ENCODE measurements around the gene BNC2. TPM values are rescaled to one million over a fixed set of nuclear protein-coding genes. Genes with fewer than 3 reads are reported as not detected.

Gene BNC2
- total RNA-seq, 1 donor from 2014 or later = under 0.01 TPM

GRCh38 chr9:16796304-16796825 lies 74.1 kb downstream of the BNC2 start:
- DNase-seq (ENCODE audit: low read depth) = no peak
- Histone ChIP-seq H3K36me3 (ENCODE audit: control insufficient read depth, insufficient read depth, low read length) (no peaks in the 10 kb centered on the region), H3K4me3 (ENCODE audit: low read depth, low read length) (no peak overlapping the region), H3K27me3 (ENCODE audit: control insufficient read depth, insufficient read depth, low read length) (no peaks in the 10 kb centered on the region)
- FAIRE-seq = no peak
- TF ChIP-seq, protein P1, sequence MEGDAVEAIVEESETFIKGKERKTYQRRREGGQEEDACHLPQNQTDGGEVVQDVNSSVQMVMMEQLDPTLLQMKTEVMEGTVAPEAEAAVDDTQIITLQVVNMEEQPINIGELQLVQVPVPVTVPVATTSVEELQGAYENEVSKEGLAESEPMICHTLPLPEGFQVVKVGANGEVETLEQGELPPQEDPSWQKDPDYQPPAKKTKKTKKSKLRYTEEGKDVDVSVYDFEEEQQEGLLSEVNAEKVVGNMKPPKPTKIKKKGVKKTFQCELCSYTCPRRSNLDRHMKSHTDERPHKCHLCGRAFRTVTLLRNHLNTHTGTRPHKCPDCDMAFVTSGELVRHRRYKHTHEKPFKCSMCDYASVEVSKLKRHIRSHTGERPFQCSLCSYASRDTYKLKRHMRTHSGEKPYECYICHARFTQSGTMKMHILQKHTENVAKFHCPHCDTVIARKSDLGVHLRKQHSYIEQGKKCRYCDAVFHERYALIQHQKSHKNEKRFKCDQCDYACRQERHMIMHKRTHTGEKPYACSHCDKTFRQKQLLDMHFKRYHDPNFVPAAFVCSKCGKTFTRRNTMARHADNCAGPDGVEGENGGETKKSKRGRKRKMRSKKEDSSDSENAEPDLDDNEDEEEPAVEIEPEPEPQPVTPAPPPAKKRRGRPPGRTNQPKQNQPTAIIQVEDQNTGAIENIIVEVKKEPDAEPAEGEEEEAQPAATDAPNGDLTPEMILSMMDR (IDR thresholded peaks at IDR 0.05; ENCODE audit: insufficient read depth, low read length, severe bottlenecking) = no peak

GRCh38 chr9:16794871-16795639 lies 75.4 kb downstream of the BNC2 start:
- Histone ChIP-seq H3K27me3 (ENCODE audit: control insufficient read depth, insufficient read depth, low read length) (no peaks in the 10 kb centered on the region), H3K4me3 (ENCODE audit: low read depth, low read length) (no peak overlapping the region), H3K36me3 (ENCODE audit: control insufficient read depth, insufficient read depth, low read length) (no peaks in the 10 kb centered on the region)
- DNase-seq (ENCODE audit: low read depth) (no peak), FAIRE-seq (no peak)
- TF ChIP-seq, protein P1 (IDR thresholded peaks at IDR 0.05; ENCODE audit: insufficient read depth, low read length, severe bottlenecking) = no peak

DNA sequence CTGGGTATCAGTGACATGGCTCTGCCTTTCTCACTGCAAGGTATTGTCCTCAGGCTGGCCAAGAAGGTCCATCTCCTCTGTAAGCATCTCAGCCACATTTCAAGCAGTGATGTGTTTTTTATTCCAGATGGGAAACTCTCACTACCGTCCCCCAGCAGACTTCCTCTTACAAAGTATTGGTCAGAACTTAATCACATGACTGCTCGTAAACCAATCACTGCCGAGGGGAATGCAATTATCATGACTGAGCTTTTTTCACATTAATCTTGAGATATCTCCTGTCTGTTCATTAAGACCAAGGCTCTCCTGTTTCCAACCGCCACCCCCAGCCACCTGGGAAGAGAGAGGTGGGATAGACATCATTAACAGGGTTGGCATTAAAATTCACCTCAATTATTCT lies 76.4 kb downstream of the BNC2 start:
- H3K36me3 ChIP-seq (ENCODE audit: control insufficient read depth, insufficient read depth, low read length) = no peaks in the 10 kb centered on the region
- H3K27me3 ChIP-seq (ENCODE audit: control insufficient read depth, insufficient read depth, low read length) = no peaks in the 10 kb centered on the region
- TF ChIP-seq, protein P1 (IDR thresholded peaks at IDR 0.05; ENCODE audit: insufficient read depth, low read length, severe bottlenecking) = no peak
- DNase-seq (ENCODE audit: low read depth) = no peak
- H3K4me3 ChIP-seq (ENCODE audit: low read depth, low read length) = no peak overlapping the region
- FAIRE-seq = no peak

DNA sequence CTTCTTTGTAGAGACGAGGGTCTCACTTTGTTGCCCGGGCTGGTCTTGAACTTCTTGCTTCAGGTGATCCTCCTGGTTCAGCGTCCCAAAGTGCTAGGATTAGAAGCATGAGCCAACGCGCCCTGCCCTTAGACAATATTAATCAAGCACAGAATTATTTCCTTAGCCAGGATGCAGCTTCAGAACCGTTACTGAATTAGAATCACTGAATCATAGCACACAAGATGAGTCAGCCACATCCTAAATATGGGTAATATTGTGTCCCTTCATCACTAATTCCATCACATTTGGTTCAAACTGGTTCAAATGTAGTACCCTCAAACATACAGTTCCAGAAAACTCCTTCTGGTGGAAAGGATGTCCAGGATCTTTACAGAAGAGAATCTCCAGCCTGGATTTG lies 82.7 kb downstream of the BNC2 start:
- Histone ChIP-seq H3K27me3 (ENCODE audit: control insufficient read depth, insufficient read depth, low read length) (no peaks in the 10 kb centered on the region), H3K4me3 (ENCODE audit: low read depth, low read length) (no peak overlapping the region), H3K36me3 (ENCODE audit: control insufficient read depth, insufficient read depth, low read length) (no peaks in the 10 kb centered on the region)
- peak; percentile 8 for DNase-seq (ENCODE audit: low read depth)
- TF ChIP-seq, protein P1 (IDR thresholded peaks at IDR 0.05; ENCODE audit: insufficient read depth, low read length, severe bottlenecking) = no peak
- peak; percentile 60 for FAIRE-seq

- no peaks in the 10 kb centered on the region for H3K36me3 ChIP-seq (ENCODE audit: control insufficient read depth, insufficient read depth, low read length)
- no peaks in the 10 kb centered on the region for H3K27me3 ChIP-seq (ENCODE audit: control insufficient read depth, insufficient read depth, low read length)
- FAIRE-seq (no peak), DNase-seq (ENCODE audit: low read depth) (no peak)
- H3K4me3 ChIP-seq (ENCODE audit: low read depth, low read length) = no peak overlapping the region
- TF ChIP-seq, protein P1 (IDR thresholded peaks at IDR 0.05; ENCODE audit: insufficient read depth, low read length, severe bottlenecking) = no peak
Measured at GRCh38 chr9:16784002-16784401, 86.5 kb downstream of the BNC2 start.

Measured in bronchial epithelial cell (primary cell).